Stimulated activated effector memory CD8-positive, alpha-beta T cell treated with anti-CD3 and anti-CD28 coated beads, Interleukin-12 subunit alpha, Interleukin-12 subunit beta, amount 100 ng/mL, for 72 hours (primary cell): ENCODE measurements around the gene BMPR2.

ENCODE experiments used
- ATAC-seq: fragments of 150-1000 bp; cut with Tn5 transposase; 2 replicates; pipeline ENCODE4 v1.10.0; 2021
- DNase-seq, 2 donors: peaks; one replicate each; pipeline ENCODE4 v3.0.0; 2021 to 2022; ENCODE audit warnings: low spot score in 2 of 2
- H3K27ac Mint-ChIP-seq: one replicate; pipeline ENCODE4 v1.8.0; 2022; ENCODE audit warnings: mild to moderate bottlenecking, mixed read lengths
- H3K36me3 Mint-ChIP-seq: one replicate; pipeline ENCODE4 v1.8.0; 2022; ENCODE audit warnings: mild to moderate bottlenecking, mixed read lengths
- H3K4me1 Mint-ChIP-seq: one replicate; pipeline ENCODE4 v1.8.0; 2022; ENCODE audit warnings: mixed read lengths
- H3K4me3 Mint-ChIP-seq: one replicate; pipeline ENCODE4 v1.8.0; 2022; ENCODE audit warnings: mild to moderate bottlenecking, mixed read lengths
- H3K9me3 Mint-ChIP-seq: one replicate; pipeline ENCODE4 v1.8.0; 2022; ENCODE audit warnings: mixed read lengths

Gene BMPR2

DNA sequence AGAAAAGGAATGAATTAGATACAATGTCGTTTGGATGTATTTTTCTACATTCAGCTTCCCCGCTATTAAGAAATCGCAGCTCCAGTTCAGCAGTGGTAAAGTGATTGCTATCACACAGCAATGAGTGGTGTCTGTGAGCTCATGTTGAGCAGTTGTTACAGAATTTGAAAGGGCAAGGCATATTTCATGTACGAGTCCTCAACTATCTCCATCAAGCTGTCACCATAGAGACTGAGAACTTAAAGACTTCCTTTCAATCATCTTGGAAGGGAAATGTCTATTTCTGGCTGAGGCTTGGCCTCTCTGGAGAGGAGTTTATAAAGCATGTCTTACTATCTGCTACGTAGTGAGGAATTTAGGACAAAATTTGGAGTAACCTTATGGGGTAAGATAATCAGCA, 234.3 kb downstream of the BMPR2 start:
- Mint-ChIP-seq H3K9me3 (no peaks in the 10 kb centered on the region), H3K36me3 (no peaks in the 10 kb centered on the region), H3K4me3 (no peak overlapping the region), H3K27ac (no peak overlapping the region), H3K4me1 (no peaks in the 10 kb centered on the region)
- ATAC-seq (no peak), DNase-seq (no peak)

GRCh38 chr2:202612145-202612544, 236.0 kb downstream of the BMPR2 start:
- H3K36me3 Mint-ChIP-seq: no peaks in the 10 kb centered on the region
- no peak for ATAC-seq

GRCh38 chr2:202613479-202613878, 237.4 kb downstream of the BMPR2 start:
- Mint-ChIP-seq H3K4me3 (no peak overlapping the region), H3K36me3 (no peaks in the 10 kb centered on the region), H3K4me1 (no peaks in the 10 kb centered on the region), H3K27ac (no peak overlapping the region), H3K9me3 (no peaks in the 10 kb centered on the region)
- DNase-seq: no peak
- no peak for ATAC-seq

More at GRCh38 chr2:202612145-202612544, 236.0 kb downstream of the BMPR2 start:
- Mint-ChIP-seq H3K27ac (no peak overlapping the region), H3K9me3 (no peaks in the 10 kb centered on the region), H3K4me1 (no peaks in the 10 kb centered on the region), H3K4me3 (no peak overlapping the region)
- DNase-seq: no peak
